Ovary (tissue), 3 donors: Measurements from ENCODE around the gene MCCD1.

Experiments
- EP300 ChIP-seq: sonication (generic); formaldehyde crosslinking; IDR thresholded peaks from one replicate; pipeline ENCODE4 v1.6.1; 2017; ENCODE audit warnings: antibody characterized with exemption
- POLR2A ChIP-seq: fragments of 450-650 bp; IDR thresholded peaks from one replicate; pipeline ENCODE4 v1.6.1; 2017; ENCODE audit warnings: antibody characterized with exemption, mild to moderate bottlenecking, moderate library complexity
- TF ChIP-seq, protein P1 (sequence below), 3 donors: fragments of 450-650 bp in 2 of 3; fragments of 200-600 bp in 1 of 3; IDR thresholded peaks; one replicate each; pipeline versions ENCODE4 v1.5.1 to v1.8.0; 2016 to 2022; ENCODE audit warnings: antibody characterized with exemption in 3 of 3, mild to moderate bottlenecking in 1 of 3
- donor health status: DM: no; HTN: no; CAD: no.

DNA sequence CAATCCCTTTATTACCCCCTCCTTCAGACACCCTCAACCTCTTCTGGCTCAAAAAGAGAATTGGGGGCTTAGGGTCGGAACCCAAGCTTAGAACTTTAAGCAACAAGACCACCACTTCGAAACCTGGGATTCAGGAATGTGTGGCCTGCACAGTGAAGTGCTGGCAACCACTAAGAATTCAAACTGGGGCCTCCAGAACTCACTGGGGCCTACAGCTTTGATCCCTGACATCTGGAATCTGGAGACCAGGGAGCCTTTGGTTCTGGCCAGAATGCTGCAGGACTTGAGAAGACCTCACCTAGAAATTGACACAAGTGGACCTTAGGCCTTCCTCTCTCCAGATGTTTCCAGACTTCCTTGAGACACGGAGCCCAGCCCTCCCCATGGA, 48.8 kb downstream of the MCCD1 start:
- TF ChIP-seq POLR2A (no peak), EP300 (no peak)
- TF ChIP-seq, protein P1, sequence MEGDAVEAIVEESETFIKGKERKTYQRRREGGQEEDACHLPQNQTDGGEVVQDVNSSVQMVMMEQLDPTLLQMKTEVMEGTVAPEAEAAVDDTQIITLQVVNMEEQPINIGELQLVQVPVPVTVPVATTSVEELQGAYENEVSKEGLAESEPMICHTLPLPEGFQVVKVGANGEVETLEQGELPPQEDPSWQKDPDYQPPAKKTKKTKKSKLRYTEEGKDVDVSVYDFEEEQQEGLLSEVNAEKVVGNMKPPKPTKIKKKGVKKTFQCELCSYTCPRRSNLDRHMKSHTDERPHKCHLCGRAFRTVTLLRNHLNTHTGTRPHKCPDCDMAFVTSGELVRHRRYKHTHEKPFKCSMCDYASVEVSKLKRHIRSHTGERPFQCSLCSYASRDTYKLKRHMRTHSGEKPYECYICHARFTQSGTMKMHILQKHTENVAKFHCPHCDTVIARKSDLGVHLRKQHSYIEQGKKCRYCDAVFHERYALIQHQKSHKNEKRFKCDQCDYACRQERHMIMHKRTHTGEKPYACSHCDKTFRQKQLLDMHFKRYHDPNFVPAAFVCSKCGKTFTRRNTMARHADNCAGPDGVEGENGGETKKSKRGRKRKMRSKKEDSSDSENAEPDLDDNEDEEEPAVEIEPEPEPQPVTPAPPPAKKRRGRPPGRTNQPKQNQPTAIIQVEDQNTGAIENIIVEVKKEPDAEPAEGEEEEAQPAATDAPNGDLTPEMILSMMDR (IDR thresholded peaks at IDR 0.05), result no peak
